Liver (tissue), 9 donors: Measurements from ENCODE around the gene ZNF267. TPM values are rescaled to one million over a fixed set of nuclear protein-coding genes. Genes with fewer than 3 reads are reported as not detected.

Source experiments
- DNase-seq: peaks from one replicate; pipeline ENCODE4 v3.0.0-alpha.2; 2017; ENCODE audit warnings: low spot score
- H3K27ac ChIP-seq, 2 donors: one replicate each; pipeline ENCODE4 v1.7.0; 2013; ENCODE audit warnings: inconsistent platforms in 2 of 2, low read length in 2 of 2, control low read depth in 1 of 2, low read depth in 1 of 2, mild to moderate bottlenecking in 1 of 2
- H3K27me3 ChIP-seq, 4 donors: one replicate each; pipeline versions ENCODE4 v1.6.1 to v1.7.0; 2013; ENCODE audit warnings: low read length in 3 of 4, inconsistent platforms in 1 of 4, mild to moderate bottlenecking in 1 of 4, moderate library complexity in 1 of 4; ENCODE audit not compliant: control insufficient read depth in 4 of 4, insufficient read depth in 4 of 4
- H3K36me3 ChIP-seq, 4 donors: one replicate each; pipeline versions ENCODE4 v1.6.1 to v1.7.0; 2013; ENCODE audit warnings: low read length in 3 of 4, mild to moderate bottlenecking in 3 of 4, low read depth in 1 of 4, moderate library complexity in 1 of 4; ENCODE audit not compliant: control insufficient read depth in 4 of 4, insufficient read depth in 3 of 4
- H3K4me1 ChIP-seq, 4 donors: one replicate each; pipeline versions ENCODE4 v1.6.1 to v1.7.0; 2013; ENCODE audit warnings: low read length in 3 of 4, mild to moderate bottlenecking in 3 of 4, moderate library complexity in 1 of 4; ENCODE audit not compliant: control insufficient read depth in 4 of 4, insufficient read depth in 4 of 4
- H3K4me3 ChIP-seq, 3 donors: one replicate each; pipeline versions ENCODE4 v1.6.1 to v1.7.0; 2013; ENCODE audit warnings: low read length in 3 of 3, control low read depth in 1 of 3, low read depth in 1 of 3, mild to moderate bottlenecking in 1 of 3
- H3K9ac ChIP-seq, 2 donors: one replicate each; pipeline ENCODE4 v1.7.0; 2013; ENCODE audit warnings: low read length in 2 of 2, mild to moderate bottlenecking in 2 of 2, moderate library complexity in 2 of 2, control low read depth in 1 of 2, low read depth in 1 of 2
- H3K9me3 ChIP-seq, 4 donors: one replicate each; pipeline versions ENCODE4 v1.6.1 to v1.7.0; 2013; ENCODE audit warnings: low read length in 3 of 4; ENCODE audit not compliant: control insufficient read depth in 4 of 4
- ATF3 ChIP-seq: IDR thresholded peaks from 2 replicates; pipeline ENCODE4 v1.6.1; 2016; ENCODE audit warnings: antibody characterized with exemption
- EGR1 ChIP-seq, 2 donors: IDR thresholded peaks; 2 replicates each; pipeline ENCODE4 v1.6.1; 2016 to 2018; ENCODE audit warnings: antibody characterized with exemption in 2 of 2, low read depth in 2 of 2
- FOXA1 ChIP-seq: IDR thresholded peaks from 2 replicates; pipeline ENCODE4 v1.6.1; 2016; ENCODE audit warnings: antibody characterized with exemption
- FOXA2 ChIP-seq: IDR thresholded peaks from 2 replicates; pipeline ENCODE4 v1.6.1; 2016; ENCODE audit warnings: antibody characterized with exemption
- GABPA ChIP-seq, 2 donors: IDR thresholded peaks in 1 of 2; conservative IDR thresholded peaks in 1 of 2; 2 replicates each; pipeline ENCODE4 v1.6.1; 2016; ENCODE audit warnings: antibody characterized with exemption in 2 of 2, mild to moderate bottlenecking in 1 of 2, moderate library complexity in 1 of 2
- HNF4A ChIP-seq, 2 donors: conservative IDR thresholded peaks; 2 replicates each; pipeline ENCODE4 v1.6.1; 2016; ENCODE audit warnings: antibody characterized with exemption in 2 of 2, mild to moderate bottlenecking in 2 of 2
- HNF4G ChIP-seq: IDR thresholded peaks from 2 replicates; pipeline ENCODE4 v1.6.1; 2016; ENCODE audit warnings: antibody characterized with exemption
- JUND ChIP-seq, 2 donors: IDR thresholded peaks; 2 replicates each; pipeline ENCODE4 v1.6.1; 2016; ENCODE audit warnings: antibody characterized with exemption in 2 of 2
- MAX ChIP-seq: IDR thresholded peaks from 2 replicates; pipeline ENCODE4 v1.6.1; 2016; ENCODE audit warnings: antibody characterized with exemption
- NR2F2 ChIP-seq: IDR thresholded peaks from 2 replicates; pipeline ENCODE4 v1.6.1; 2016; ENCODE audit warnings: antibody characterized with exemption
- REST ChIP-seq: IDR thresholded peaks from 2 replicates; pipeline ENCODE4 v1.6.1; 2016; ENCODE audit warnings: antibody characterized with exemption, mild to moderate bottlenecking
- RXRA ChIP-seq, 2 donors: IDR thresholded peaks; 2 replicates each; pipeline ENCODE4 v1.6.1; 2017 to 2018; ENCODE audit warnings: antibody characterized with exemption in 2 of 2, mild to moderate bottlenecking in 1 of 2
- SP1 ChIP-seq: IDR thresholded peaks from 2 replicates; pipeline ENCODE4 v1.6.1; 2018; ENCODE audit warnings: antibody characterized with exemption, mild to moderate bottlenecking
- TAF1 ChIP-seq: conservative IDR thresholded peaks from 2 replicates; pipeline ENCODE4 v1.6.1; 2016; ENCODE audit warnings: antibody characterized with exemption, mild to moderate bottlenecking
- YY1 ChIP-seq: IDR thresholded peaks from 2 replicates; pipeline ENCODE4 v1.6.1; 2016; ENCODE audit warnings: antibody characterized with exemption, mild to moderate bottlenecking
- ZBTB33 ChIP-seq: IDR thresholded peaks from 2 replicates; pipeline ENCODE4 v1.6.1; 2016; ENCODE audit warnings: antibody characterized with exemption
- WGBS: extraction: QIAGEN DNeasy Blood & Tissue Kit; methylation state at CpG from one replicate; pipeline ENCODE4 v1.1.7; 2013; 5-methylcytosine and 5-hydroxymethylcytosine counted together
- polyA plus RNA-seq, 2 donors: library from polyadenylated mRNA; stranded (reverse) in 1 of 2; unstranded in 1 of 2; fragments of 200-250 nt in 1 of 2; fragments of >200 nt in 1 of 2; fragmentation: Nextera tagmentation in 1 of 2; extraction: Ambion mirVana in 1 of 2; gene quantifications; one replicate each; pipeline versions ENCODE4 v1.2.1 to v1.2.3, GENCODE V29; 2013 to 2015
- total RNA-seq, 2 donors: library from RNA; depleted of rRNA; stranded (reverse); fragments of >200 nt; gene quantifications; one replicate each; pipeline ENCODE4 v1.2.3, GENCODE V29; 2014
- donor health status: healthy.
- donor health status: healthy.
- donor health status: healthy.
- donor health status: healthy.
- donor health status: healthy.

ZNF267 gene
- total and polyA plus RNA-seq, 4 donors, result 1.9 to 9.0 (median 3.7) TPM

GRCh38 chr16:31869511-31870201, 4.0 kb upstream of the ZNF267 start:
- Histone ChIP-seq H3K9ac (no peak overlapping the region), H3K4me1 (peaks cover 0 to 12% (median 4%) of the 10 kb centered on the region in 4 donors), H3K27ac (peak overlapping the region; percentile 80 to 85), H3K36me3 (no peaks in the 10 kb centered on the region), H3K9me3 (no peaks in the 10 kb centered on the region), H3K27me3 (no peaks in the 10 kb centered on the region), H3K4me3 (no peak overlapping the region)
- DNase-seq, result no peak
- 61% methylated on average over 4 of the region's 4 CpGs for WGBS
- TF ChIP-seq GABPA (IDR thresholded peaks at IDR 0.05 in 1 of 2, conservative IDR thresholded peaks at IDR 0.05 in 1 of 2), result peak in 1 of 2 donors; percentile 4
- no peak for TF ChIP-seq ZBTB33
- TF ChIP-seq YY1, result peak; percentile 65
- TF ChIP-seq MAX, result peak; percentile 52
- no peak for TF ChIP-seq FOXA2

- no peak for TF ChIP-seq GABPA (IDR thresholded peaks at IDR 0.05 in 1 of 2, conservative IDR thresholded peaks at IDR 0.05 in 1 of 2)
- no peak for TF ChIP-seq HNF4A (conservative IDR thresholded peaks at IDR 0.05)
- no peak for TF ChIP-seq ATF3
- no peak for TF ChIP-seq NR2F2
- TF ChIP-seq ZBTB33, result no peak
- no peak for TF ChIP-seq SP1
- no peak for TF ChIP-seq FOXA2
- no peak for TF ChIP-seq TAF1
- no peak for TF ChIP-seq YY1
- no peak for TF ChIP-seq JUND (IDR thresholded peaks at IDR 0.05)
- TF ChIP-seq EGR1 (IDR thresholded peaks at IDR 0.05; ENCODE audit: low read depth in 2 of 2), result no peak
- Histone ChIP-seq H3K27me3 (no peaks in the 10 kb centered on the region), H3K27ac (no peak overlapping the region), H3K36me3 (no peaks in the 10 kb centered on the region), H3K4me3 (no peak overlapping the region), H3K9me3 (no peaks in the 10 kb centered on the region), H3K4me1 (peaks cover 0 to 17% (median 7%) of the 10 kb centered on the region in 4 donors), H3K9ac (no peak overlapping the region)
- DNase-seq, result no peak
- WGBS, result 86% methylated on average over 2 of the region's 2 CpGs
These were observed 2.8 kb upstream of the ZNF267 start for GRCh38 chr16:31870809-31871208.

- Histone ChIP-seq H3K27me3 (no peaks in the 10 kb centered on the region), H3K36me3 (no peaks in the 10 kb centered on the region), H3K9me3 (no peaks in the 10 kb centered on the region), H3K9ac (no peak overlapping the region), H3K4me3 (no peak overlapping the region), H3K4me1 (peaks cover 0 to 17% (median 7%) of the 10 kb centered on the region in 4 donors), H3K27ac (no peak overlapping the region)
- DNase-seq, result no peak
- WGBS, result 92% methylated on average over 3 of the region's 3 CpGs
- TF ChIP-seq RXRA (IDR thresholded peaks at IDR 0.05), result no peak
- TF ChIP-seq HNF4A (conservative IDR thresholded peaks at IDR 0.05), result no peak
- TF ChIP-seq SP1, result no peak
- no peak for TF ChIP-seq HNF4G
- no peak for TF ChIP-seq REST
- no peak for TF ChIP-seq GABPA (IDR thresholded peaks at IDR 0.05 in 1 of 2, conservative IDR thresholded peaks at IDR 0.05 in 1 of 2)
- TF ChIP-seq FOXA1, result no peak
- TF ChIP-seq MAX, result no peak
- no peak for TF ChIP-seq FOXA2
- no peak for TF ChIP-seq ATF3
- TF ChIP-seq NR2F2, result no peak
These were observed 2.1 kb upstream of the ZNF267 start for GRCh38 chr16:31871510-31871909.
